Measurements from ENCODE around the gene SLC23A1.

SLC23A1 gene

GRCh38 chr5:139391570-139392323 lies 8.7 kb upstream of the SLC23A1 start:
- no peak for TF ChIP-seq CREB1 (IDR thresholded peaks at IDR 0.05; ENCODE audit: low read depth)

- TF ChIP-seq RAD21 (IDR thresholded peaks at IDR 0.05; ENCODE audit: low read depth) = no peak
- TF ChIP-seq TCF12 (IDR thresholded peaks at IDR 0.05; ENCODE audit: low read depth) = no peak
- no peak for TF ChIP-seq CREB1 (IDR thresholded peaks at IDR 0.05; ENCODE audit: low read depth)
- TF ChIP-seq EP300 (IDR thresholded peaks at IDR 0.05; ENCODE audit: borderline replicate concordance) = no peak
- TF ChIP-seq MAX (IDR thresholded peaks at IDR 0.05) = no peak
- TF ChIP-seq FOXM1 (IDR thresholded peaks at IDR 0.05; ENCODE audit: borderline replicate concordance, low read depth) = no peak
- no peak for TF ChIP-seq ZBTB7A (IDR thresholded peaks at IDR 0.05; ENCODE audit: low read depth)
- no peak for TF ChIP-seq NFIC (IDR thresholded peaks at IDR 0.05)
- TF ChIP-seq TEAD4 (IDR thresholded peaks at IDR 0.05) = no peak
- no peak for TF ChIP-seq CEBPB (IDR thresholded peaks at IDR 0.05)
Observed at GRCh38 chr5:139390639-139391569, 7.8 kb upstream of the SLC23A1 start.

GRCh38 chr5:139389701-139390638 lies 6.9 kb upstream of the SLC23A1 start, which contains the start of gene MZB1:
Gene MZB1 (minus strand): TSS chr5:139389913. CDS start chr5:139389856, 57 bp downstream.
- TF ChIP-seq TCF12 (IDR thresholded peaks at IDR 0.05; ENCODE audit: low read depth) = no peak
- TF ChIP-seq FOXM1 (IDR thresholded peaks at IDR 0.05; ENCODE audit: borderline replicate concordance, low read depth) = no peak
- TF ChIP-seq REST (IDR thresholded peaks at IDR 0.05; ENCODE audit: low read depth) = no peak
- TF ChIP-seq NFIC (IDR thresholded peaks at IDR 0.05) = no peak
- no peak for TF ChIP-seq RAD21 (IDR thresholded peaks at IDR 0.05; ENCODE audit: low read depth)
- no peak for TF ChIP-seq YY1 (IDR thresholded peaks at IDR 0.05; ENCODE audit: low read depth)
- no peak for TF ChIP-seq CREB1 (IDR thresholded peaks at IDR 0.05; ENCODE audit: low read depth)
- TF ChIP-seq MAX (IDR thresholded peaks at IDR 0.05) = no peak
- no peak for TF ChIP-seq TEAD4 (IDR thresholded peaks at IDR 0.05)

GRCh38 chr5:139388198-139388821 lies 5.2 kb upstream of the SLC23A1 start:
- TF ChIP-seq RAD21 (IDR thresholded peaks at IDR 0.05; ENCODE audit: low read depth) = no peak
- no peak for TF ChIP-seq TEAD4 (IDR thresholded peaks at IDR 0.05)
- TF ChIP-seq YY1 (IDR thresholded peaks at IDR 0.05; ENCODE audit: low read depth) = no peak
- no peak for TF ChIP-seq TAF1 (IDR thresholded peaks at IDR 0.05; ENCODE audit: low read depth)
- TF ChIP-seq TCF12 (IDR thresholded peaks at IDR 0.05; ENCODE audit: low read depth) = no peak
- TF ChIP-seq EP300 (IDR thresholded peaks at IDR 0.05; ENCODE audit: borderline replicate concordance) = no peak
- TF ChIP-seq ZBTB7A (IDR thresholded peaks at IDR 0.05; ENCODE audit: low read depth) = no peak

- no peak for TF ChIP-seq TAF1 (IDR thresholded peaks at IDR 0.05; ENCODE audit: low read depth)
Observed at GRCh38 chr5:139387611-139388197, 4.6 kb upstream of the SLC23A1 start.

GRCh38 chr5:139386050-139386438 lies 2.9 kb upstream of the SLC23A1 start:
- TF ChIP-seq YY1 (IDR thresholded peaks at IDR 0.05; ENCODE audit: low read depth) (no peak), NFIC (IDR thresholded peaks at IDR 0.05) (no peak), REST (IDR thresholded peaks at IDR 0.05; ENCODE audit: low read depth) (no peak), EP300 (IDR thresholded peaks at IDR 0.05; ENCODE audit: borderline replicate concordance) (no peak), FOXM1 (IDR thresholded peaks at IDR 0.05; ENCODE audit: borderline replicate concordance, low read depth) (no peak), TEAD4 (IDR thresholded peaks at IDR 0.05) (no peak), ZBTB7A (IDR thresholded peaks at IDR 0.05; ENCODE audit: low read depth) (no peak), TAF1 (IDR thresholded peaks at IDR 0.05; ENCODE audit: low read depth) (no peak), CEBPB (IDR thresholded peaks at IDR 0.05) (no peak), EGR1 (IDR thresholded peaks at IDR 0.05) (no peak), RAD21 (IDR thresholded peaks at IDR 0.05; ENCODE audit: low read depth) (no peak), MAX (IDR thresholded peaks at IDR 0.05) (no peak)

Data from Ishikawa (cell line).